Measurements from ENCODE around the gene CFDP1. TPM values are rescaled to one million over a fixed set of nuclear protein-coding genes. Genes with fewer than 3 reads are reported as not detected.

The CFDP1 gene
- polyA plus RNA-seq, 2 of the 4 experiments (the other 2 are of a cell fraction): 70.2 to 72.8 TPM

DNA sequence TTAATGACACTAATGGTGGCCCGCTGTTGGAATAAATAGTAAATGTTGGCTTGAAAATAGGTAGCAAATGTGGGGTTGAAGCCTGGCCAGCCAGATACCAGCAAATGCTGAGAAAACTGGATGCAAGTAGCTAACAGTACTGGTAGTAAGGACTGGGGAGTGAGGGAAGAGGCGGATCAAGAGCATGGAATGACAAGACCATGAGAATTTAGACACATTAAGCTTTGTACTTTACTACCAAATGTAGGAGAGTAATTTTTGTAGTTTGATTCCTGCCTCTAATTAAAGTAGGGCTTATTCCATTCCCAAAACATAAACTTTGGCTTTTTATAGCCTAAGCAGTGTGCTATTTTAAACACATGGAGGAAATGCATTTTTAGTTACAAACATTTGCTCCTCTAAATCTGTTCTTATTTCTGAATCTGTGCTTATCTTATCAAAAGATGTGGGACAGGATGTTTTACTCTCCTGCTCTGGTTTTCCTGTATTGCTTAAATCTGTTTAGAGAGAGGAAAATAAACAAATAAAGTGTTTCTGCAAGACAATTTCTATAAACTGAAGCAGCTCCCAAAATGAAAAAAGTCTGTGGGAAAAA, 44.1 kb downstream of the CFDP1 start:
- ChIA-PET CTCF (interaction anchor here (0.7 to 5.0 kb wide), 5 partner anchors 14 to 190 kb away, joined by 3 to 62 read pairs (median 9); no protein-coding TSS in a partner anchor), POLR2A (no interaction called here)
- H3K27ac ChIP-seq: no peak overlapping the region

DNA sequence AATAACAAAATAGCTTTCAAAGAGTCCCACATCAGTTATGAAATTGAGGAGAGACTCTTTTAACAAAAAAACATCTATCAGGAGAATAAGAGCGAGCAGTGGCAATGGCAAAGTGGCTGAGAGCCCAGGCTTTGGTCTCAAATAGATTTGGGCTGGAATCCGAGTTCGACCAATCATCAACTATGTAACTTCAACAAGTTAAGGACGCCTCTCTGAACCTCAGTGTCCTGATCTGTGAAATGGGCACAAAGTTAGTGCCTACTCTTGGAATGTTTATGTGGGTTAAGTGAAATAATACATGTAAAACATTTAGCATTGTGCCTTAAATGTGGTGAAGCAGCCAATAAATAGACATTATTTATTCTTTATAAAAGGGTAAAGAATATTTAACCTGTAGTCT, 45.4 kb downstream of the CFDP1 start:
- FAIRE-seq: no peak
- ATAC-seq: no peak
- Histone ChIP-seq H3K4me2 (no peak overlapping the region), H3K4me3 (no peak overlapping the region), H3K9me3 (no peaks in the 10 kb centered on the region), H3K4me1 (peaks cover 7% of the 10 kb centered on the region; the same call in 2 of the 3 replicates), H3K27ac (no peak overlapping the region)
- TF ChIP-seq, protein P1, sequence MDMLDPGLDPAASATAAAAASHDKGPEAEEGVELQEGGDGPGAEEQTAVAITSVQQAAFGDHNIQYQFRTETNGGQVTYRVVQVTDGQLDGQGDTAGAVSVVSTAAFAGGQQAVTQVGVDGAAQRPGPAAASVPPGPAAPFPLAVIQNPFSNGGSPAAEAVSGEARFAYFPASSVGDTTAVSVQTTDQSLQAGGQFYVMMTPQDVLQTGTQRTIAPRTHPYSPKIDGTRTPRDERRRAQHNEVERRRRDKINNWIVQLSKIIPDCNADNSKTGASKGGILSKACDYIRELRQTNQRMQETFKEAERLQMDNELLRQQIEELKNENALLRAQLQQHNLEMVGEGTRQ (IDR thresholded peaks at IDR 0.05): no peak
- POLR2A ChIA-PET: no interaction called here
- DNase-seq (ENCODE audit: low read depth in 1 of 2, low spot score in 1 of 2): no peak
- CTCF ChIA-PET: interaction anchor here (0.6 to 7.3 kb wide), 5 partner anchors 11 to 189 kb away, joined by 3 to 171 read pairs (median 5); no protein-coding TSS in a partner anchor
- WGBS (ENCODE audit: missing lambda C conversion rate): 89% methylated on average over 4 of the region's 4 CpGs

More for the DNA sequence above, 44.1 kb downstream of the CFDP1 start:
- TF ChIP-seq ZSCAN20 (CRISPR knock-in tag; IDR thresholded peaks at IDR 0.05) (no peak), MAFK (IDR thresholded peaks at IDR 0.05; ENCODE audit: partially characterized antibody) (no peak), RAD21 (conservative IDR thresholded peaks at IDR 0.05 in 1 of 2, IDR thresholded peaks at IDR 0.05 in 1 of 2) (no peak), NPAS2 (CRISPR knock-in tag; IDR thresholded peaks at IDR 0.05; ENCODE audit: borderline replicate concordance) (no peak), FOSL2 (IDR thresholded peaks at IDR 0.05) (no peak), FOSL2 (CRISPR knock-in tag; IDR thresholded peaks at IDR 0.05) (no peak), POLR2A (IDR thresholded peaks at IDR 0.05; ENCODE audit: low read length) (no peak), CEBPB (IDR thresholded peaks at IDR 0.05) (no peak), JUN (IDR thresholded peaks at IDR 0.05) (no peak), PHF8 (IDR thresholded peaks at IDR 0.05; ENCODE audit: borderline replicate concordance, low read depth) (no peak), GATA3 (IDR thresholded peaks at IDR 0.05; ENCODE audit: borderline replicate concordance) (no peak), RCOR1 (IDR thresholded peaks at IDR 0.05; ENCODE audit: low read depth, low read length) (no peak), CHD4 (IDR thresholded peaks at IDR 0.05; ENCODE audit: borderline replicate concordance) (no peak), HOXA7 (CRISPR knock-in tag; IDR thresholded peaks at IDR 0.05) (no peak), SREBF2 (IDR thresholded peaks at IDR 0.05) (no peak), HDAC2 (IDR thresholded peaks at IDR 0.05) (no peak), CBX2 (IDR thresholded peaks at IDR 0.05; ENCODE audit: borderline replicate concordance, low read depth) (no peak), ZC3H11A (IDR thresholded peaks at IDR 0.05) (no peak), ZNF302 (CRISPR knock-in tag; IDR thresholded peaks at IDR 0.05) (no peak)
- Histone ChIP-seq H3K4me2 (no peak overlapping the region), H3K4me3 (no peak overlapping the region), H3K9me3 (no peaks in the 10 kb centered on the region), H3K4me1 (peaks cover 7% of the 10 kb centered on the region; the same call in 2 of the 3 replicates)
- ATAC-seq (no peak), DNase-seq (ENCODE audit: low read depth in 1 of 2, low spot score in 1 of 2) (no peak), FAIRE-seq (no peak)
- 90% methylated on average over 2 of the region's 2 CpGs for WGBS (ENCODE audit: missing lambda C conversion rate)

GRCh38 chr16:75385507-75386152, 47.7 kb downstream of the CFDP1 start:
- CTCF ChIA-PET: interaction anchor here (0.6 to 7.3 kb wide), 32 partner anchors 9 to 379 kb away, joined by 3 to 171 read pairs (median 3); no protein-coding TSS in a partner anchor
- ATAC-seq (peak in 1 of 2 experiments; percentile 55; a peak in 3 of 6 replicates), DNase-seq (ENCODE audit: low read depth in 1 of 2, low spot score in 1 of 2) (peak; percentile 21 to 78), FAIRE-seq (peak; percentile 90)
- TF ChIP-seq ZC3H11A (IDR thresholded peaks at IDR 0.05) (no peak), KDM1A (IDR thresholded peaks at IDR 0.05; ENCODE audit: low read depth) (no peak), SMC3 (IDR thresholded peaks at IDR 0.05) (peak; percentile 98), CTCF (IDR thresholded peaks at IDR 0.05) (peak; percentile 93), TFCP2L1 (CRISPR knock-in tag; IDR thresholded peaks at IDR 0.05) (no peak), RAD21 (conservative IDR thresholded peaks at IDR 0.05 in 1 of 2, IDR thresholded peaks at IDR 0.05 in 1 of 2) (peak; percentile 92 to 95), TP53 (CRISPR knock-in tag; IDR thresholded peaks at IDR 0.05) (no peak), CEBPB (IDR thresholded peaks at IDR 0.05) (peak; percentile 64 to 88; a peak in 3 of 4 replicates)
- H3K27ac ChIP-seq: peak overlapping the region; percentile 59 to 72; a peak in 3 of 6 replicates
- no peaks in the 10 kb centered on the region for H3K9me3 ChIP-seq
- 20% methylated on average over 5 of the region's 5 CpGs for WGBS (ENCODE audit: missing lambda C conversion rate)
- POLR2A ChIA-PET: interaction anchor here (0.5 to 1.3 kb wide), 7 partner anchors 32 to 186 kb away, joined by 3 to 6 read pairs (median 3); no protein-coding TSS in a partner anchor
- peaks cover 7% of the 10 kb centered on the region; the same call in 2 of the 3 replicates for H3K4me1 ChIP-seq
- no peak overlapping the region for H3K4me3 ChIP-seq
- peak overlapping the region; percentile 27; the same call in 2 of the 3 replicates for H3K4me2 ChIP-seq
